MCF 10A (cell line): ENCODE data around the gene ZC3HAV1. TPM values are rescaled to one million over a fixed set of nuclear protein-coding genes. Genes with fewer than 3 reads are reported as not detected.

Experiments used
- BruUV-seq: library from RNA; stranded (reverse); fragments of 400-500 nt; replicated peaks from 2 replicates; lab custom pipeline; 2021; lab: Mats Ljungman, UMichigan
- CTCF ChIA-PET: fragments of 300-600 bp; sonication (Branson Sonifier 250); formaldehyde crosslinking; extraction: SDS; loops from one replicate; lab custom pipeline; 2021; ENCODE audit warnings: antibody characterized with exemption, inconsistent platforms; lab: Yijun Ruan, JAX
- POLR2A ChIA-PET: fragments of 300-600, 350-650 bp; sonication (Branson Sonifier 250); formaldehyde crosslinking; extraction: SDS; loops from one replicate; lab custom pipeline; 2020; ENCODE audit warnings: antibody characterized with exemption, inconsistent platforms; lab: Yijun Ruan, JAX
- DNase-seq: peaks from one replicate; pipeline ENCODE4 v3.0.0-alpha.2; 2018; ENCODE audit not compliant: unreplicated experiment
- H3K27ac Mint-ChIP-seq: one replicate; pipeline ENCODE4 v1.8.0; 2022; ENCODE audit warnings: mild to moderate bottlenecking, low read depth, mixed read lengths; ENCODE audit not compliant: unreplicated experiment
- H3K27me3 Mint-ChIP-seq: one replicate; pipeline ENCODE4 v1.8.0; 2022; ENCODE audit warnings: mixed read lengths; ENCODE audit not compliant: insufficient read depth, unreplicated experiment
- H3K36me3 Mint-ChIP-seq: one replicate; pipeline ENCODE4 v1.8.0; 2022; ENCODE audit warnings: mild to moderate bottlenecking, moderate library complexity, mixed read lengths; ENCODE audit not compliant: insufficient read depth, unreplicated experiment
- H3K4me1 Mint-ChIP-seq: one replicate; pipeline ENCODE4 v1.8.0; 2022; ENCODE audit warnings: mixed read lengths; ENCODE audit not compliant: insufficient read depth, unreplicated experiment
- H3K4me3 Mint-ChIP-seq: one replicate; pipeline ENCODE4 v1.8.0; 2022; ENCODE audit warnings: mild to moderate bottlenecking, moderate library complexity, mixed read lengths; ENCODE audit not compliant: unreplicated experiment
- H3K9me3 Mint-ChIP-seq: one replicate; pipeline ENCODE4 v1.8.0; 2022; ENCODE audit warnings: mixed read lengths; ENCODE audit not compliant: unreplicated experiment
- CTCF ChIP-seq: fragments of 200-600 bp; IDR thresholded peaks from one replicate; pipeline ENCODE4 v1.8.0; 2022; ENCODE audit warnings: antibody characterized with exemption, mild to moderate bottlenecking; ENCODE audit not compliant: unreplicated experiment
- intact Hi-C: fragments of 100-400 bp; cut with micrococcal nuclease; formaldehyde crosslinking; loops from 2 replicates; pipeline ENCODE4 v1.14.1; 2022
- total RNA-seq: library from RNA; stranded (reverse); gene quantifications from 2 replicates; pipeline ENCODE4 v1.2.3, GENCODE V29; 2022

The ZC3HAV1 gene
- total RNA-seq, 1 experiment from 2014 or later, result 14.2 TPM

- intact Hi-C loops, result no loop called here
- TF ChIP-seq CTCF, result no peak
- DNase-seq, result no peak
- no peaks in the 10 kb centered on the region for H3K27me3 Mint-ChIP-seq
- ChIA-PET CTCF (interaction anchor here (3.8 kb wide), 1 partner anchor 14 kb away, joined by 28 read pairs; no protein-coding TSS in a partner anchor), POLR2A (no interaction called here)
- peaks cover 66% of the 10 kb centered on the region for H3K36me3 Mint-ChIP-seq
- BruUV-seq, result no TSS peak
- no peaks in the 10 kb centered on the region for H3K4me1 Mint-ChIP-seq
- no peaks in the 10 kb centered on the region for H3K9me3 Mint-ChIP-seq
- H3K27ac Mint-ChIP-seq, result no peak overlapping the region
- H3K4me3 Mint-ChIP-seq, result no peak overlapping the region
Measured at GRCh38 chr7:139061416-139061815, 48.1 kb downstream of the ZC3HAV1 start.

- Mint-ChIP-seq H3K4me3 (no peak overlapping the region), H3K4me1 (no peaks in the 10 kb centered on the region), H3K36me3 (peaks cover 60% of the 10 kb centered on the region), H3K27ac (no peak overlapping the region), H3K9me3 (no peaks in the 10 kb centered on the region), H3K27me3 (no peaks in the 10 kb centered on the region)
- BruUV-seq, result no TSS peak
- DNase-seq, result no peak
- ChIA-PET POLR2A (interaction anchor here (1.1 kb wide), 1 partner anchor 8 kb away, joined by 3 read pairs; no protein-coding TSS in a partner anchor), CTCF (interaction anchor here (1.0 to 3.8 kb wide), 3 partner anchors 14 to 174 kb away, joined by 3 to 28 read pairs (median 4); no protein-coding TSS in a partner anchor)
- TF ChIP-seq CTCF, result no peak
- intact Hi-C loops, result no loop called here
Measured at GRCh38 chr7:139060695-139061237, 48.8 kb downstream of the ZC3HAV1 start.

- Mint-ChIP-seq H3K4me3 (no peak overlapping the region), H3K36me3 (peaks cover 57% of the 10 kb centered on the region), H3K27ac (no peak overlapping the region), H3K9me3 (no peaks in the 10 kb centered on the region), H3K27me3 (no peaks in the 10 kb centered on the region), H3K4me1 (no peaks in the 10 kb centered on the region)
- ChIA-PET CTCF (interaction anchor here (1.0 to 3.8 kb wide), 3 partner anchors 15 to 174 kb away, joined by 3 to 28 read pairs (median 4); no protein-coding TSS in a partner anchor), POLR2A (interaction anchor here (1.0 to 1.1 kb wide), 2 partner anchors 9 to 10 kb away, joined by 3 read pairs; no protein-coding TSS in a partner anchor)
- DNase-seq, result no peak
- intact Hi-C loops, result no loop called here
- TF ChIP-seq CTCF, result no peak
- no TSS peak for BruUV-seq
Measured at GRCh38 chr7:139059905-139060304, 49.6 kb downstream of the ZC3HAV1 start.

- no peaks in the 10 kb centered on the region for H3K9me3 Mint-ChIP-seq
- H3K27ac Mint-ChIP-seq, result no peak overlapping the region
- no peak for TF ChIP-seq CTCF
- ChIA-PET CTCF (interaction anchor here (0.6 to 3.8 kb wide), 7 partner anchors 16 to 1141 kb away, joined by 3 to 28 read pairs (median 3); no protein-coding TSS in a partner anchor), POLR2A (interaction anchor here (0.6 to 1.0 kb wide), 3 partner anchors 9 to 33 kb away, joined by 3 read pairs; no protein-coding TSS in a partner anchor)
- no peak overlapping the region for H3K4me3 Mint-ChIP-seq
- intact Hi-C loops, result no loop called here
- DNase-seq, result no peak
- no TSS peak for BruUV-seq
- peaks cover 63% of the 10 kb centered on the region for H3K36me3 Mint-ChIP-seq
- H3K4me1 Mint-ChIP-seq, result no peaks in the 10 kb centered on the region
- no peaks in the 10 kb centered on the region for H3K27me3 Mint-ChIP-seq
Measured at GRCh38 chr7:139058943-139059342, 50.6 kb downstream of the ZC3HAV1 start.
